ENCODE results near the gene PHLDA1.

DNA sequence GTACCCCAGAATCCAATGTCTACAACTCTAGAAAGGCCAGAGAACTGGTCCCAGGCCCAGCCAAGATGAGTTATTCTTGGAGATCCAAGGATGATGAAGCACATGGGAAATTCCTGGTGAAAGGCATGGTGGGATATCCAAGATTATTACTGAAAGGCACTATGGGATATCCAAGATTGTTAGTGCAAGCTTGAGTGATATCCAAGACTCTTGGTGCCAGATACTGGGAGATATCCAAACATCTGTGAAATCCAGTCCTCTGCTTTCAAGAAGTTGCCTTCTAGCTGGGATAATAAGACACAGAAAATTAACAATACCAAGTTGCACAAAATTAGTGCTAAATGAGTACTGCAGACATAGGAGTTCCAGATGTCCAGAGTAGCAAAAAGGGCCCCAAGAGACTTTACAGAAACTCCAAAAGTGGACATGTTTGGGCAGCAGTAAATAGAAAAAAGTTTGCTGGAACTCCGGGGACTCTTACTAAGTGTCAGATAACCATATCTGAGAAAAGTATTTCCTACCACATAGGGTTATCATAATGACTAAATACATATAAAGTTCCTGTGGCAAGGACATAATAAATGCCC lies 34.6 kb downstream of the PHLDA1 start:
- TF ChIP-seq, protein P1, sequence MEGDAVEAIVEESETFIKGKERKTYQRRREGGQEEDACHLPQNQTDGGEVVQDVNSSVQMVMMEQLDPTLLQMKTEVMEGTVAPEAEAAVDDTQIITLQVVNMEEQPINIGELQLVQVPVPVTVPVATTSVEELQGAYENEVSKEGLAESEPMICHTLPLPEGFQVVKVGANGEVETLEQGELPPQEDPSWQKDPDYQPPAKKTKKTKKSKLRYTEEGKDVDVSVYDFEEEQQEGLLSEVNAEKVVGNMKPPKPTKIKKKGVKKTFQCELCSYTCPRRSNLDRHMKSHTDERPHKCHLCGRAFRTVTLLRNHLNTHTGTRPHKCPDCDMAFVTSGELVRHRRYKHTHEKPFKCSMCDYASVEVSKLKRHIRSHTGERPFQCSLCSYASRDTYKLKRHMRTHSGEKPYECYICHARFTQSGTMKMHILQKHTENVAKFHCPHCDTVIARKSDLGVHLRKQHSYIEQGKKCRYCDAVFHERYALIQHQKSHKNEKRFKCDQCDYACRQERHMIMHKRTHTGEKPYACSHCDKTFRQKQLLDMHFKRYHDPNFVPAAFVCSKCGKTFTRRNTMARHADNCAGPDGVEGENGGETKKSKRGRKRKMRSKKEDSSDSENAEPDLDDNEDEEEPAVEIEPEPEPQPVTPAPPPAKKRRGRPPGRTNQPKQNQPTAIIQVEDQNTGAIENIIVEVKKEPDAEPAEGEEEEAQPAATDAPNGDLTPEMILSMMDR (IDR thresholded peaks at IDR 0.05) = no peak
- TF ChIP-seq SIN3A (IDR thresholded peaks at IDR 0.05; ENCODE audit: borderline replicate concordance, insufficient read depth, low read depth, low read length) (no peak), POLR2AphosphoS5 (IDR thresholded peaks at IDR 0.05; ENCODE audit: low read depth, low read length) (no peak)
- TF ChIP-seq, protein P2, sequence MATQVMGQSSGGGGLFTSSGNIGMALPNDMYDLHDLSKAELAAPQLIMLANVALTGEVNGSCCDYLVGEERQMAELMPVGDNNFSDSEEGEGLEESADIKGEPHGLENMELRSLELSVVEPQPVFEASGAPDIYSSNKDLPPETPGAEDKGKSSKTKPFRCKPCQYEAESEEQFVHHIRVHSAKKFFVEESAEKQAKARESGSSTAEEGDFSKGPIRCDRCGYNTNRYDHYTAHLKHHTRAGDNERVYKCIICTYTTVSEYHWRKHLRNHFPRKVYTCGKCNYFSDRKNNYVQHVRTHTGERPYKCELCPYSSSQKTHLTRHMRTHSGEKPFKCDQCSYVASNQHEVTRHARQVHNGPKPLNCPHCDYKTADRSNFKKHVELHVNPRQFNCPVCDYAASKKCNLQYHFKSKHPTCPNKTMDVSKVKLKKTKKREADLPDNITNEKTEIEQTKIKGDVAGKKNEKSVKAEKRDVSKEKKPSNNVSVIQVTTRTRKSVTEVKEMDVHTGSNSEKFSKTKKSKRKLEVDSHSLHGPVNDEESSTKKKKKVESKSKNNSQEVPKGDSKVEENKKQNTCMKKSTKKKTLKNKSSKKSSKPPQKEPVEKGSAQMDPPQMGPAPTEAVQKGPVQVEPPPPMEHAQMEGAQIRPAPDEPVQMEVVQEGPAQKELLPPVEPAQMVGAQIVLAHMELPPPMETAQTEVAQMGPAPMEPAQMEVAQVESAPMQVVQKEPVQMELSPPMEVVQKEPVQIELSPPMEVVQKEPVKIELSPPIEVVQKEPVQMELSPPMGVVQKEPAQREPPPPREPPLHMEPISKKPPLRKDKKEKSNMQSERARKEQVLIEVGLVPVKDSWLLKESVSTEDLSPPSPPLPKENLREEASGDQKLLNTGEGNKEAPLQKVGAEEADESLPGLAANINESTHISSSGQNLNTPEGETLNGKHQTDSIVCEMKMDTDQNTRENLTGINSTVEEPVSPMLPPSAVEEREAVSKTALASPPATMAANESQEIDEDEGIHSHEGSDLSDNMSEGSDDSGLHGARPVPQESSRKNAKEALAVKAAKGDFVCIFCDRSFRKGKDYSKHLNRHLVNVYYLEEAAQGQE (IDR thresholded peaks at IDR 0.05; ENCODE audit: insufficient read depth in 1 of 2, low read depth in 2 of 2, low read length in 1 of 2) = no peak

Data from Panc1 (cell line).